Thymus (tissue), 11 donors: ENCODE data around the gene GPATCH3. TPM values are rescaled to one million over a fixed set of nuclear protein-coding genes. Genes with fewer than 3 reads are reported as not detected.
"Not testable (repeated sequence)": the region's sequence is repeated elsewhere in the genome, so short reads cannot be mapped to it uniquely, and the experiment has no call there.

Source experiments
- DNase-seq, 9 donors: peaks; one replicate each; pipeline ENCODE4 v3.0.0-alpha.2; 2013; ENCODE audit warnings: low spot score in 9 of 9, low read depth in 6 of 9, missing footprints in 1 of 9
- H3K27ac ChIP-seq, 2 donors: one replicate each; pipeline ENCODE4 v1.5.1; 2013; ENCODE audit warnings: control low read depth in 1 of 2, low read depth in 1 of 2, low read length in 1 of 2, mild to moderate bottlenecking in 1 of 2, moderate library complexity in 1 of 2
- H3K27me3 ChIP-seq, 2 donors: one replicate each; pipeline ENCODE4 v1.5.1; 2013; ENCODE audit warnings: low read length in 1 of 2; ENCODE audit not compliant: control insufficient read depth in 2 of 2, insufficient read depth in 1 of 2
- H3K36me3 ChIP-seq, 2 donors: one replicate each; pipeline ENCODE4 v1.5.1; 2013; ENCODE audit warnings: low read length in 1 of 2, mild to moderate bottlenecking in 1 of 2, moderate library complexity in 1 of 2; ENCODE audit not compliant: control insufficient read depth in 2 of 2, insufficient read depth in 2 of 2
- H3K4me1 ChIP-seq, 2 donors: one replicate each; pipeline ENCODE4 v1.5.1; 2013; ENCODE audit warnings: low read length in 2 of 2; ENCODE audit not compliant: control insufficient read depth in 2 of 2, insufficient read depth in 2 of 2
- H3K4me3 ChIP-seq, 2 donors: one replicate each; pipeline ENCODE4 v1.5.1; 2013; ENCODE audit warnings: low read length in 2 of 2, control low read depth in 1 of 2, mild to moderate bottlenecking in 1 of 2
- H3K9me3 ChIP-seq, 2 donors: one replicate each; pipeline ENCODE4 v1.5.1; 2013; ENCODE audit warnings: low read length in 1 of 2, mild to moderate bottlenecking in 1 of 2; ENCODE audit not compliant: control insufficient read depth in 2 of 2, insufficient read depth in 1 of 2
- WGBS: extraction: QIAGEN DNeasy Blood & Tissue Kit; methylation state at CpG from one replicate; pipeline ENCODE4 v1.1.7; 2013; 5-methylcytosine and 5-hydroxymethylcytosine counted together
- polyA plus RNA-seq: library from polyadenylated mRNA; stranded (reverse); fragments of 200-250 nt; gene quantifications from one replicate; pipeline ENCODE4 v1.2.3, GENCODE V29; 2013
- total RNA-seq: library from RNA; stranded (reverse); fragments of 120-200 nt; gene quantifications from one replicate; pipeline ENCODE4 v1.2.4, GENCODE V29; 2013
- donor health status: healthy.

The GPATCH3 gene
- total and polyA plus RNA-seq, 2 donors = 10.4 to 15.8 TPM

DNA sequence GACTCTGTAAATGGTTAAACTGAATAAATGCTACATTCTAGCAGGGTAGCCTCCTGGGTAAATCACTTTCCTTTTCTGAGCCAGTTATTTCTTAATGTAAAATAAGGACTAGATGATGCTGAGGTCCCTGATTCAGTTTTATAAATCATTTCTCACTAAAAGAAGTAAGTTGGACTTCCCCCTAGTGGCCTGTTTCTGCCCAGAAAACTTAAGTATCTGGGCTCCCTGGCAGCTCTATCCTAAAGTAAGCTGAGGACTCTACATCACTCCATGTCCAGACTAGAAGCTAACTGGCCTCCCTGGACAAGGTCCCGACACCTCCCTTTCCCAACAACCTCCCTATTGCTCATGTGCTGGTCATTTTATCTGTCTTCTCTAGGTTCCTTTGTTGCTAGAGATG is 13.1 kb downstream of the GPATCH3 start:
- Histone ChIP-seq H3K9me3 (no peaks in the 10 kb centered on the region), H3K27ac (no peak overlapping the region), H3K4me1 (peaks cover 6 to 16% of the 10 kb centered on the region in 2 donors), H3K36me3 (peaks cover 37 to 57% of the 10 kb centered on the region in 2 donors), H3K27me3 (no peaks in the 10 kb centered on the region), H3K4me3 (no peak overlapping the region)
- DNase-seq = peak in 1 of 9 donors; percentile 37
- WGBS = 96% methylated on average over 1 of the region's 1 CpG

DNA sequence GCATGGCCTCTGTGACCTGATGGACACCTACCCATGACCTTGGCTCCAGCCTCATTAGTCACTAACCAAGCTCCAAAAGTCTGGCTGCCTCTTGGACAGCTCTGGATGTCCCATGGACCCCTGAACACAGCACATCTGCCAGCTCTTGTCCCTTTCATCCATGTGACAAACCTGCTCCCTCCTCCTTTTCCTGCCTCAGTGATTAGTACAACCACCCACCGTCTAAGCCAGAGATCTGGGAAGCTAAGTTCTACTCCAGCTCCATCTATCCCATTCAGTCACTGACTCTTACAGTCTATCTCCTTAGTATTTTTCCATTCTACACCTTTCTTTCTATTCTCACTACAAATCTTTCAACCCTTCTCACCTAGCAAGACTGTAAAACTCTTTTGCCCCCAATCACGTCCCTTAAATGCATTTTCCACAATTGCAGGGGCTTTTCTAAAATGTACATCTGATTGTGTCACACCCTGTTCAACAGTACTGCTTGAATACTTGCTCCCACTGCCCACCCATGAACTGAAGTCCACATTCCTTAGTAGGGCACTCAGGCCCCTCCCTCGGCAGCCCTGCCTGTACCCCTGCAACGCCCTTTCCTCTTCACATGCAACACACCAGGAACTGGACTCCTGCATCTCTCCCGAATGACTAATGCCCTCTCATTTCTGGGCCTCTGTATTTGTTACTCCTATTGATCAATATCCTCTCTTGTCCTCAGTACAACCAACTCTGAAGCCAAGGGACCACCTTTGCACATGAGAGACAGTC is 17.4 kb downstream of the GPATCH3 start:
- no peaks in the 10 kb centered on the region for H3K27me3 ChIP-seq
- no peak for DNase-seq
- no peak overlapping the region for H3K27ac ChIP-seq
- WGBS = 98% methylated on average over 5 of the region's 5 CpGs
- H3K4me3 ChIP-seq = no peak overlapping the region
- H3K4me1 ChIP-seq = no peaks in the 10 kb centered on the region
- no peaks in the 10 kb centered on the region for H3K9me3 ChIP-seq
- peaks cover 68 to 81% of the 10 kb centered on the region in 2 donors for H3K36me3 ChIP-seq

DNA sequence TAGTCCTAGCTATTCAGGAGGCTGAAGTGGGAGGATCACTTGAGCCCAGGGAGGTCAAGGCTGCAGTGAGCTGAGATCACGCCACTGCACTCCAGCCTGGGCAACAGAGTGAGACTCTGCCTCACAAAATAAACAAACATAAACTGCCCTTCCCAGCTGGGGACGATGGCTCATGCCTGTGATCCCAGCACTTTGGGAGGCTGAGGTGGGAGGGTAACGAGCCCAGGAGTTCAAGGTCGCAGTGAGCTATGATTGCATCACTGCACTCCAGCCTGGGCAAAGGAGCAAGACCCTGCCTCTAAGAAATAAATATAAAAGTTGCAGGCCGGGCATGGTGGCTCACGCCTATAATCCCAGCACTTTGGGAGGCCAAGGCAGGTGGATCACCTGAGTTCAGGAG is 18.7 kb downstream of the GPATCH3 start:
- H3K4me1 ChIP-seq, DNase-seq, H3K27me3 ChIP-seq, H3K27ac ChIP-seq, H3K9me3 ChIP-seq, H3K4me3 ChIP-seq: not testable (repeated sequence)
- 97% methylated on average over 6 of the region's 6 CpGs for WGBS
- H3K36me3 ChIP-seq = peaks cover 77 to 89% of the 10 kb centered on the region in 2 donors

DNA sequence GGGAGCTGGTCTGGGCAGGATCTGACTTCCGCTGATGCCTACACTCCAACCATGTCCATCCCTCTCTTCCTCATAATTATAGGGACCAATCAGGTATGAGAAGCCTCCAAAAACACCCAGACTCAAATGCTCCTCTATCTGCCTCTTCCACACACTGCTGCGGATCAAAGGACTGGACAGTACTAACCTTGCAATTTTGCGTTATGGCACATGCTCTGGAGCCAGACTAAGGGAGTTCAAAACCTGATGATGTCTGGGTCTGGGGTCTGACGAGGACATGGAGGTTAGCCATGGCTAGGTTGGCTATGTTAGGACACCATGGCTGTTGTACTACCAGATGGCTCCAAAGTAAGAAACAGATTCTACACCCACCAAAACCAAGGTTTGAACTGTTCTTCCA is 20.5 kb downstream of the GPATCH3 start:
- 99% methylated on average over 4 of the region's 4 CpGs for WGBS
- no peak for DNase-seq
- Histone ChIP-seq H3K27me3 (no peaks in the 10 kb centered on the region), H3K9me3 (no peaks in the 10 kb centered on the region), H3K27ac (no peak overlapping the region), H3K4me1 (no peaks in the 10 kb centered on the region), H3K36me3 (peaks cover 69 to 79% of the 10 kb centered on the region in 2 donors), H3K4me3 (no peak overlapping the region)

DNA sequence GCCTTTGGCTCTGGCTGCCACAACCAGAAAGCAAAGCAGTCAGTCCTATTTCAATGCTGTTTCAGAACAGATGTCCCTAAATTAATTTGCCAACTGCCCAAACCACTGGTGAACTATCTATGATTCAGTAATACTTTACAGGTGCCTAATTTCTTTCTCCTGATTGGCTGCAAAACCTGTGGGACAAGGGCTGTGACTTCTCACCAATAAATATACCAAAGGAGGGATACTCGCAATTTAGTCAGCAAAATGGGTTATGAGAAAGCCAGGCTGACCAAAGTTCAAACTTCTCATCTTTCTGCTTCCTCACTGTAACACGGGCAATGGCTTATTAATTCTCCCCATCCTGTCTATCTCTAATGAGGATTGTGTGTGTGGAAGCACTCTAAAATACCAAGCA is 22.9 kb downstream of the GPATCH3 start:
- H3K4me3 ChIP-seq = no peak overlapping the region
- H3K9me3 ChIP-seq = no peaks in the 10 kb centered on the region
- peaks cover 45 to 57% of the 10 kb centered on the region in 2 donors for H3K36me3 ChIP-seq
- H3K27ac ChIP-seq = no peak overlapping the region
- 94% methylated on average over 2 of the region's 2 CpGs for WGBS
- no peaks in the 10 kb centered on the region for H3K27me3 ChIP-seq
- no peak for DNase-seq
- H3K4me1 ChIP-seq = no peaks in the 10 kb centered on the region

DNA sequence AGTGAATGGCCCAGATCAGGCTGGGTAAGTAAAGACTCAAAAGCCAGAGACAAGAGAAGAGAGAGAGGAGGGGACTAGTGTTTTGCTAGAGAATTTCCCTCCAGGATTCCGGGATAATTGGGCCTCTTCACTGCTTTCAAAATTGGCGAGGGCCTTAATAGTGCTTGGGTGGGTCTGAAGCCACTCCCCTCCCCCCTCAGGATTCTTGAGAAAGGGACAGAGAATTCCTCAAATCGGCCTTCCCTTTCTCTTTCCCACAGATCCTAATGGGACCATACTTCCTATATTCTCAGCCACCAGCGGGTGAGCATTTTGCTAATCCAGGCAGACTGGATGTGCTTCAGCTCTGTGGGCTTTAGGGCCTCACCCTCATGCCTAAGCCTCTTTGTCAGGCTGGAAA is 25.4 kb downstream of the GPATCH3 start:
- Histone ChIP-seq H3K27ac (no peak overlapping the region), H3K27me3 (no peaks in the 10 kb centered on the region), H3K4me3 (no peak overlapping the region), H3K4me1 (no peaks in the 10 kb centered on the region), H3K36me3 (peaks cover 28 to 38% of the 10 kb centered on the region in 2 donors), H3K9me3 (no peaks in the 10 kb centered on the region)
- no peak for DNase-seq
- WGBS = 97% methylated on average over 4 of the region's 4 CpGs

DNA sequence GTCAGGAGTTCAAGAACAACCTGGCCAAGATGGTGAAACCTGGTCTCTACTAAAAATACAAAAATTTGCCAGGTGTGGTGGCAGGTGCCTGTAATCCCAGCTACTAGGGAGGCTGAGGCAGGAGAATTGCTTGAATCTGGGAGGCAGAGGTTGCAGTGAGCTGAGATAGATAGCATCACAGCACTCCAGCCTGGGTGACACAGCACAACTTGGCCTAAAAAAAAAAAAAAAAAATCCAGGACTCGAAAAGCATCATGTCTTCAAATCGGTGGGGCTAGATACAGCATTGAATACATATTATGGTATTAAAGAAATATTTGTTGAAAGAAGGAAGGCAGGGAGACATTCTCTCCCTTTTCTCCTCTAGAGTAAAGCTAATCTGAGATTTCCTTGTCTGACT is 27.2 kb downstream of the GPATCH3 start:
- not testable (repeated sequence) for H3K27ac ChIP-seq, H3K4me1 ChIP-seq, H3K9me3 ChIP-seq, H3K4me3 ChIP-seq, H3K27me3 ChIP-seq, DNase-seq
- WGBS = 95% methylated on average over 2 of the region's 2 CpGs
- peaks cover 12 to 20% of the 10 kb centered on the region in 2 donors for H3K36me3 ChIP-seq

DNA sequence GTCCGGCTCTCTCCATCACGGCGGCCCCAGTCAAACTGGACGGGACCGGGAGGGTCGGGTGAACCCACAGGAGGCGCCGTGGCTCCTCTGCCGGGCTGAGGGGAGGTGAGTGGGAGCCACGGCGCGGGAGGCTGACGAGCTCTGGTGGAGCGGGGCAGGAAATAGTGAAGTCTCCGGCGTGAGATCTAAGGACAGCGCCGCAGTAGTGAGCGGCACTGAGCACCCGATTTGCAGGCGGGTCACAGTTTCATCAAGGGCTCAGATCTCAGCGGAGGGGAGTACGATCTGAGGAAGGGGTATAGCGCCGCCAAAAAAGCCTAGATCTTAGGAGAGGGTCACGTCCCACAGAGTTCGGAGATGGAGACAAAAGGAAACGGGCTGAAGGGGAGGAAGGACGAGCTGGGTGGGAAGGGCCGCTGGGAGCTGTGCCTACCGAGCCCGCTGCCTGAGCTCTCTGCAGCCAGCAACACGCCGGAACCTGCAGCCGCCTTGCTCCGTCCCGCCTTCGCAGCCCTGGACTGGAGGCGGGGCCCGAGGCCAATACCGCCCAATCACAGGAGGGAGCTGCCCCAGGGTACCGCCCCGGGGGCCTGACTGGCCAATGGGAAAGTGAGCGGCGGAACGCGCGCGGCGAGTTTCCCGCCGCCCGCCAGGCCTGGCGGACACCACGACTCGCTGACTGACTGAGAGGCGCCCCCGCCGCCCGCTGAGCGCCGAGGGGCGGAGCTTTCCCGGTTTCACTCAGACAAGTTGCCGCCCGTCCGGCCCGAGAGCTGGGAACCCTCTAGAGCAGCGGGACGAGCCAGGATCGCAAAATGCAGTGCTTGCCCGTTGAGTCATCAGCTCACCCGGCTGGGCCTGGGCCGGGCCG is 35.4 kb downstream of the GPATCH3 start:
- Histone ChIP-seq H3K27ac (peak overlapping the region; percentile 90 to 92), H3K27me3 (peaks cover 0 to 9% of the 10 kb centered on the region in 2 donors), H3K9me3 (no peaks in the 10 kb centered on the region), H3K4me1 (peaks cover 3 to 28% of the 10 kb centered on the region in 2 donors), H3K36me3 (no peaks in the 10 kb centered on the region), H3K4me3 (peak overlapping the region; percentile 74 to 75)
- WGBS = under 1% methylated on average over 75 of the region's 75 CpGs
- peak; percentile 76 to 96 (median 91) for DNase-seq

DNA sequence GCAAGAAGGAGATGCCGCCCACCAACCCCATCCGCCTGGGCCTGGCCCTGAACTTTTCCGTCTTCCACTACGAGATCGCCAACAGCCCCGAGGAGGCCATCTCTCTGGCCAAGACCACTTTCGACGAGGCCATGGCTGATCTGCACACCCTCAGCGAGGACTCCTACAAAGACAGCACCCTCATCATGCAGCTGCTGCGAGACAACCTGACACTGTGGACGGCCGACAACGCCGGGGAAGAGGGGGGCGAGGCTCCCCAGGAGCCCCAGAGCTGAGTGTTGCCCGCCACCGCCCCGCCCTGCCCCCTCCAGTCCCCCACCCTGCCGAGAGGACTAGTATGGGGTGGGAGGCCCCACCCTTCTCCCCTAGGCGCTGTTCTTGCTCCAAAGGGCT is 36.6 kb downstream of the GPATCH3 start:
- H3K36me3 ChIP-seq = no peaks in the 10 kb centered on the region
- H3K27ac ChIP-seq = peak overlapping the region in 1 of 2 donors; percentile 88
- no peaks in the 10 kb centered on the region for H3K9me3 ChIP-seq
- H3K4me3 ChIP-seq = peak overlapping the region; percentile 74 to 75
- 64% methylated on average over 20 of the region's 20 CpGs for WGBS
- H3K4me1 ChIP-seq = peaks cover 3 to 28% of the 10 kb centered on the region in 2 donors
- H3K27me3 ChIP-seq = peaks cover 0 to 9% of the 10 kb centered on the region in 2 donors
- no peak for DNase-seq
